HG03039 (cell line): ENCODE measurements around the gene CES2.
"Not testable (repeated sequence)": the region's sequence is repeated elsewhere in the genome, so short reads cannot be mapped to it uniquely, and the experiment has no call there.

ENCODE experiments used
- ATAC-seq: cut with Tn5 transposase; IDR thresholded peaks from one replicate; pipeline ENCODE4 v1.9.1; 2021; ENCODE audit warnings: mild to moderate bottlenecking, moderate library complexity; ENCODE audit not compliant: unreplicated experiment

Gene CES2

DNA sequence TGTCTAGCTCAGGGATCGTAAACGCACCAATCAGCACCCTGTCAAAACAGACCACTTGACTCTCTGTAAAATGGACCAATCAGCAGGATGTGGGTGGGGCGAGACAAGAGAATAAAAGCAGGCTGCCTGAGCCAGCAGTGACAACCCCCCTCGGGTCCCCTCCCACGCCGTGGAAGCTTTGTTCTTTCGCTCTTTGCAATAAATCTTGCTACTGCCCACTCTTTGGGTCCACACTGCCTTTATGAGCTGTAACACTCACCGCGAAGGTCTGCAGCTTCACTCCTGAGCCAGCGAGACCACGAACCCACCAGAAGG, 39.6 kb downstream of the CES2 start:
- not testable (repeated sequence) for ATAC-seq

DNA sequence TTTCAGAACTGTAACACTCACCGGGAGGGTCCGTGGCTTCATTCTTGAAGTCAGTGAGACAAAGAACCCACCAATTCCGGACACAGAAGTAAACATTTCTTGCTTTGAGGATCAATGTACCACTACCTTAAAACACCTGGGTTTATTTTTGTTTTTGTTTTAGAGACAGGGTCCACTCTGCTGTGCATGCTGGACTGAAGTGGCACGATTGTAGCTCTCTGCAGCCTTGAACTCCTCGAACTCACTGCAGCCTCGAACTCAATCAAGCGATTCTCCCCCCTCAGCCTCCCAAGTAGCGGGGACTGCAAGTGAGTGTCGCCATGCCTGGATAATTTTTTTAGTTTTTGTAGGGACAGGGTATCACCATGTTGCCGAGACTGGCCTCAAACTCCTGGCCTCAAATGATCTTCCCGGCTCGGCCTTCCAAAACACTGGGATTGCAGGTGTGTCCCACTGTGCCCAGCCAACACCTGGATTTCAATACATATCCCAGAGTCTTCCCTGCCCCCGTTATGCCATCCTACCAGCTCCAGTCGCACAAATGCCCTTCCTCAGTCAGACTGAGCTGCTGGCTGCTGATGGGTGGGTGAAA, 40.1 kb downstream of the CES2 start:
- ATAC-seq = no peak

DNA sequence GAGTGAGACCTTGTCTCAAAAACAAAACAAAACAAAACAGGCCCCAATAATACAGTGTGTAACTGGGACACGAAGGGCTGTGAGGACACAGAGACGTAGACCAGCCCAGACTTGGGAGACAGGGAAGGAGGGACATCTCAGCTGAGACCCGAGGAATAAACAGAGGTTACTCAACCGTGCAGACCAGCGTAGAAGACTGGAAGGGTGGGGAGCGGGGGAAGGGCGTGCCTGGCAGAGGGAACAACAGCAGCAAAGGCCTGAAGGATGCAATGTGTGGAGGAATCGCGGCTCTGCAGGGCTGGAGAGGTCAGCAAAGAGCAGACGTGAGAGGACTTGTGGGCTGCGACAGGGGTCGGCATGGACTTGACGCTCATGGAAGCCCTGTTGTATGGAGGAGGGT, 41.4 kb downstream of the CES2 start:
- no peak for ATAC-seq

DNA sequence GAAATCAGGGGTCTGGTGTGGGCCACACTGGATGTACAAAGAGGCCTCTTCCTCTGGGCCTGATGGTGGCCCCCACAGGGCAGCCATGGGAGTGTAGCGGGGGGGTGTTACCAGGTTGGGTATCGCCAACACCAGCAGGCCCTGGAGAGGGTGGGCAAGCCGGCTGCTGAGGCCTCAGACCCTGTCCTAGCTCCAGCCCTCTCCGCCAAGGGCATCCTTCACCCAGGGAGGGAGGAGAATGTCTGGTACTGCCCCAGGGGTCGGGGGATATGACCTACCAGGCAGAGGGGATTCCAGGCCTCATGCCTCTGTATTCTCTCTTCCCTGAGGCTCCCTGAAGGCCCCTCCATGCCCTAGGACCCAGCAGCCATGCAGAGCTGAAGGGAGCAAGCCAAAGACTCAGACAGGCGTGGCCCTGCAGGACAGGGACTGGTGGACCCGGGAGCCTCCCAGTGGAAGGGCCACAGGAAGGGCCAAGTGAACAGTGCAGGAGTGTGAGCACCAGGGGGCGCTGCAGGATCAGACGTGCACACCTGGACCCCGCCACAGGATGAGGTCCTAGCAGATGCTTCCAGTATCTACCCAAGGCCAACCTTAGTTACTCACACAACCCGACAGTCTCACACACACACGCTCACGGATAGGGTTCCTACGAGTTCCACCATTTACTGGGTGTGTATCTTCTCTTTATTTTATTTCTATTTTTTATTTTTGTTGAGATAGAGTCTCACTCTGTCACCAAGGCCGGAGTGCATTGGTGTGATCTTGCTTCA, 42.2 kb downstream of the CES2 start:
- peak; percentile 53 for ATAC-seq

DNA sequence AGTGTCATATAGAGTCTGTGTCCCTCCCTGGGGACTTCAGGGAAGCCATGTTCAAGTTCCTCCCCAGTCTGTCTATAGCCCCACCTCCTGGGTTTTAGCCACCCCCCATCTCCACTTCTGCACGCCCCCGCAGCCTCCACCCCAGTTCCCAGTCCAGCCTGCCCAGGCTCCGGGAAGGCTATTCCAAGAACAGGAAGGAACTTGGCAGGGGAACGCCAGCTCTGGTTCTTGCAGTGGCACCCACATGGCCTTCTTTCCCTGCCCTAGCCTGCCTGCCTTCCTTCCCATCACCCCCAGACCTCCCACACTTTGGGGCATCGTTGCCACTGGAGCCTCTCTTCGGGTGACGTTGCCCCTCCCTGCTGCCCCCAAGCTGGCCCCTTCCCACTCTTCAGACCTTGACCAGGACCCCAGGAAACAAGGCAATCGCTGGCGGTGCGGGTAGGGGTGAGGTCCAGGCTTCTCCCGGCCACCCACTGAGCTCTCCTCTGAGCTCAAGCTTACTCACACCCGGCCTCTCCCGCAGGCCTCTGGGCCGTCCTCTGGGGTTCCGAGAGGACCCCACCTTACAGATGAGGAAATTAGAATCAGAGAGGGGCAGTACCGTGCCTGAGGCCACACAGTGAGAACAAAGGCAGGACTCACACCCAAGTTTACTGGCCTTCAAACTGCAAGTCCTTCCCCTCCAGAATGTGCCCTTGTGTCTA, 43.8 kb downstream of the CES2 start:
- ATAC-seq = no peak

DNA sequence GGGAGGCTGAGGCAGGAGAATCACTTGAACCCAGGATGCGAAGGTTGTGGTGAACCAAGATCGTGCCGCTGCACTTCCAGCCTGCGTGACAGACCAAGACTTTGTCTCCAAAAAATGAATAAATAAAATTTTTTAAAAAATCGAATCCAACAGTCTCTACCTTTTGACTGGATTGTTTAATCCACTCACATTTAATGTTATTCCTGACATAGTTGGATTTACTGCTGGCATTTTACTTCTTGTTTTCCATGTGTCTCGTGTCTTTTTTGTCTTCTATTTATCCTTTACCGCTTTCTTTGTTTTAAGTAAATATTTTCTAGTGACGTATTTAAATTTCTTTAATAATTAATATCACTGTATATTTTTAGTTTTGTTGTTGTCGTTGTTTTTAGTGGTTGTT, 47.7 kb downstream of the CES2 start:
- ATAC-seq = no peak

DNA sequence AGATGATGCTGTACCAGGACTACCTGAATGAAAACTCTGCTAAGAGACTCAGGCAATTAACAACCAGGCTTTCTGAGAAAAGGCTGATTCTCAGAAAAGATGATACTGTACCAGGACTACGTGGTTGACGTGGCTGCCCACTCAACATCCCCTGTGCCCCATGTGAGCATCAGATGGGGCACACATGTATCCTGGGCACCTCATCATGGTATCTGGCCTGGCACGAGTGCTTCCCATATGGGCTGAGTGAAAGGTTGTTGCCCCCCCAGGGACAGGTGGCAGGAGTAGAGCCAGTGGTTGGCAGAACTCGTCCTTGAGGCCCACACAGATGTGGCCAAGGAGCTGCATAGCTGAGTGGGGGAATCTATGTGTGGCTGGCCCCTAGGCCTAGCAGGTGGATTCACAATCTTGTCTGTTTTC, 49.6 kb downstream of the CES2 start:
- no peak for ATAC-seq

DNA sequence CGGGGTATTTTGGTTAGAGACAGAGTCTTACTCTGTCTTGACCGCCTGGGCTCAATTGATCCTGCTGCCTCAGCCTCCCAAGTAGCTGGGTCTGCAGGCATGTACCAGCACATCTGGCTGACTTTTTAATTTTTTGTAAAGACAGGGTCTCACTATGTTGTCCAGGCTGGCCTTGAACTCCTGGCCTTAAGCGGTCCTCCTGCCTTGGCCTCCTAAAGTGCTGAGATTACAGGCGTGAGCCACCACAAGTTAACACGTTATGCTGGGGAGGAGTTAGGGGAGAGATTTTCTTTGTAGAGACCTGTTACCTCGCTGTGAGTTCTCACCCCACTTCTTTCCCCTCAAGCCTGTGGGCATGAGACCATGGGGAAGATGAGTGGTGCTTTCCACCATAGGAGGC, 51.2 kb downstream of the CES2 start:
- ATAC-seq = no peak

DNA sequence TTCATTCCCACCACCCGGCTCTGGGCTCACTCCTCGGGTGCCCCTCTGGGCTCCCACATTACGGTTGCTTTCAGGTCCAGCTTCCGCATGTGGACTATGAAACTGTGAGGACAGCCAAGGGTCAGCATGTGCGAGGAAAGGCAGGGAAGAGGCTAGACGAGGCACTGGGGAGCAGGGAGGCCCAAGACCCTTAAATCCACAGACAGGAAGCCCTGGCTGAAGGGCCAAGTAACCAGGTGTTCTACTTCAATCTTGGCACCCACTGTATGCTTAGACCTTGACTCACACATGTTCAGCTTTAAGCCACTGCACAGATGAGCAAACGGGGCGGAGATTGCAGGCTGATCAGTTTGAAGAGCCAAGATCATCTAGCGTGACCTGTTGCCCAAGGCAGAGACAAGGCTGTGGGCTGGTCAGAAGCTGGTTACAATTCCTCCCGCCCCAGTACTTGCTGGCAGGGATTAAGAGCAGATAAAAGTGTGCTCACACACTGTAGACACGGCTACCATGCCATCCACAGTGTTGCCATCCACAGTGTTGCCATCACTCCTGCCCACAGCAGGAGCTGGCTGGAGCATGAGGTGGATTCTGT, 53.0 kb downstream of the CES2 start, which contains the start of gene CES4A:
TSS of gene CES4A (plus strand) at position 393 of the 592 bp plus-strand sequence. CDS start at position 577, 184 bp downstream.
- no peak for ATAC-seq

DNA sequence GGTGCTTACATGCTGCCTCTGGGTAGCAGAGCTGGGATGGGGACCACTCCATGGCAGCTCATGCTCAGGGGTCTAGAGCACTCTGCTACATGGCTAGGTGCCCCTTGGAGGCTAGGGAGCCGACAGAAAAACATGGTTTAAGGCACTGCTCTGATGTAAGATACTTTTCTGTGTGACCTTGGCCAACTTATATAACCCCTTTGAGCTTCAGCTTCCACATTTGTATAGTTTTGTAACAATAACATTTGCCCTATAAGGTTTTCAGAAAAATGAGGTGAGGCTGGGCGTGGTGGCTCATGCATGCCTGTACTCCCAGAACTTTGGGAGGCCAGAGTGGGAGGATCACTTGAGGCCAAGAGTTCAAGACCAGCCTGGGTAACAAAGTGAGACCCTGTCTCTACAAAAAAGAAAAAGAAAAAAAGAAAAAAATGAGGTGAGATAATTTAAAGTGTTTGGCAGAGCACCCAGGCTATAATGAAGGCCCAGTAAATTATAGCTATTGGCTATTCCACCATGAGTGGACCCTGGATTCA, 56.3 kb downstream of the CES2 start:
- no peak for ATAC-seq

DNA sequence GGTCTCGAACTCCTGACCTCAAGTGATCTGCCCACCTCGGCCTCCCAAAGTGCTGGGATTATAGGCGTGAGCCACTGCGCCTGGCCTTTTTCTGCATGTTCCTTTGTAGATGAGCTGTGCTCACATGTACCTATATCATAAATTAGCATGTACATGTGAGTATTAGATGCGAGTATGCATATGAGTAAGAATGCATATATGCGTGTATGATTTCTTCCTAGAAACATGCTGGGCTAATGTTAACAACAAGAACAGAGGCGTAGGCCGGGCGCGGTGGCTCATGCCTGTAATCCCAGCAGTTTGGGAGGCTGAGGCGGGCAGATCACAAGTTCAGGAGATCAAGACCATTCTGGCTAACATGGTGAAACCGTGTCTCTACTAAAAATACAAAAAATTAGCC, 58.2 kb downstream of the CES2 start:
- not testable (repeated sequence) for ATAC-seq
